HG03439 (cell line): ENCODE measurements around the gene PTPRF.

Experiments
- ATAC-seq: cut with Tn5 transposase; IDR thresholded peaks from one replicate; pipeline ENCODE4 v1.9.1; 2021; ENCODE audit warnings: mild to moderate bottlenecking, moderate library complexity; ENCODE audit not compliant: unreplicated experiment

Gene PTPRF

DNA sequence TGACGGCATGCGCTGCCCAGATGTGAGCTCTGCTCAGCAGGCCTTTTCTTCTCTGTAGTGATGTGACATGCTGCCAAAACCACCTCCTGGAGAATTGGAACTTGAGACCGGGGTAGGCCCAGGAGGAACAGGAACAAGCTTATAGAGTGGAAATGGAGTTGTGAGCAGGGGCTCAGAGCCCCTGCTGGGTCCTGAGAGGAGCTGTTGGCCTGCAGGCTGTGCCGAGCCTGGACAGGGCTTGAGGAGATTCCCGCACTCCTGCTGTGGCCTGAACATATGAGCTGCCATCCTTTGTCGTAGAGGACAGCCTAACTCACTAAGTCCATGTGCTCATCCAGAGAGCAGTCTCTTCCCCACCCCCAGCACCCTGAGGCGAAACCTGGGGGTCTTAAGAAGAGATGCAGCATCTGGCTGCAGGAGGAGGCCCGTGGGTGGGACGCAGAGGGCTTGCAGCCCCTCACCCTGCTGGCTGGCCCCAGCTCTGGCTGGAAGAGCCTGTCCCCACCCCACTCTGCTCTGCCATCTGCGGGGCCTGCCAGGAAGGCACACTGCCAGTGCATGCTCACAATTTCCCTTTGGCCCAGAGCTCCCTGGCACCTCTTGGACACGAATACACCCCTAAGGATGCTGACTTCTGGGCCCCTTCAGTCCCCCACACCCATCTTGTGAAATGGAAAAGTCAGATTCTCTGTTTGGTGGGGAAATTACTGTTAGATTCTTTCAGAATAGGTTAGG, 42.5 kb downstream of the PTPRF start:
- no peak for ATAC-seq

DNA sequence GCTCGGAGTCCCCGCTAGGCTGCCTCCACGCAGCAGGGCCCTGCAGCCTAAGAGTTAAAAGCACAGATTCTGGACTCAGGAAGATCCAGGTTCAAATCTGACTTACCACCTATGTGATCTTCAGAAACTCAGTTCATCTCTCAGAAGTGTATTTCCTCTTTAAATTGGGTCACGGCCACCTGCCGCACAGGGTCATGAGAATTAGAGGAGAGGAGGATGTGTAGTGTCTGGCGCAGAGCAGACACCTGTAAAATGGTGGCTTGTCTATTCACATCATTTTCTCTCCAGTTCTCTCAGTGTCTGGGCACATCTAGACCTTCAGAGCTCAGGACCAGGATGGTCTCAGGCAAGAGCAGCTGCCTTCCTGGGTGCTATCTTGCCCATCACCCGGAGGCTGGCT, 45.8 kb downstream of the PTPRF start:
- no peak for ATAC-seq

DNA sequence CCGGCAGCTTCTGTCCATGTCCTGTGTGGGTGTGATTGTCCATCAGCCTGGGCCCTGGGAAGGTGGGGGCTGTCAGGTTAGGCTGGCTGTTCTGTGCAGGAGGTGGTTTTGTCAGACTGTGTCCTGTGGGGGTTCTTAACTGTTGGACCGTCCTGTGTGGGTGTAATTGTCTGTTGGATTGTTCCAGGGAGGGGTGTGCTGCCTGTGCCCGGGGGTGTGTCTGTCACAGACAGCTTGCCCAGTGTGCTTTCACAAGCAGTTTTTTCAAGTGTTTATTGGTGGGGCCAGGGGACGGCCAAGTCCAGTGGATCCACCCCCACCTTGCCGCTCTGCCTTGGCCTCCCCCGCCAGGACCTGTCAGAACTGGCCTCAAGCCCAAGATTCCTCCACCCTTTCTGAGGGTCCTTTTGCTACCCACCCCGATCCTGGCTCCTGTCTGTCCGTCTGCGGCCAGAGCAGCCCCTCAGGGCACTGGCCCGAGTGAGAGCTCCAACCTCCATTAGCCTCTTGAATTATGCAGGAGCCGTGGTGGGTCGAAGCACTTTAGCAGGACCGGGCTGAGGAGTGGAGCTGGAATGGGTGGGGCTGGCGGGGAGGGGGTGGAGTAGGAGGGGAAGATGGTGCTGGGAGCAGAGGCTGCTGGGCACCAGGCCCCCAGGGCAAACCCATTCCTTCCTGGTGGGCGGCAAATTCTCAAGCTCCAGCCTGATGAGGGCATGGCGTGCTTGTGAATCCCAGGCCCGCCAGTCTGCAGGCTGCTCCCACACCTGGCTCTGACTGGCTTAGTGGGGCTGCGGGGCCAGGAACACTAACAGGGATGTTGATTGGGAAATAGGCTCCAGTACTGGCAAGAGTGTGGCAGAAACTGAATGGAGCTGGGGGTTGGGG, 47.2 kb downstream of the PTPRF start:
- ATAC-seq, result no peak

DNA sequence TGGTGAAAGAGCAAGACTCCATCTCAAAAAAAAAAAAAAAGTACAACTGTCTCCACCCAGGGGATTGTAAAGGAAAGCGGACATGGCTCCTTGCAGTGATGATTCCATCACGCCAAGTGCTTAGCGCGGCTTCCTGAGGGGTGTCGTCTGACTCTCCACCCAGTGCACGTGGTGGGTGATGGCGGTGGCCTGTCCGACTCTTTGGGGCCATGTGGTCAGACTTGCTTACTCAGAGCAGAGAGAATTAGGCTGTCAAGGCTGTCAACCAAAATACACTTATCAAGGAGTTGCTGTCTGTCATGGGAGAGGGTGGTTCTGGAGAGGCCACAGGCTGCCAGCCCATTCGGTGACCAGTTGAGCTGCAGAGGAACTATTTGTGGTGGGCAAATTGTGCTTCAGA, 49.4 kb downstream of the PTPRF start:
- no peak for ATAC-seq

DNA sequence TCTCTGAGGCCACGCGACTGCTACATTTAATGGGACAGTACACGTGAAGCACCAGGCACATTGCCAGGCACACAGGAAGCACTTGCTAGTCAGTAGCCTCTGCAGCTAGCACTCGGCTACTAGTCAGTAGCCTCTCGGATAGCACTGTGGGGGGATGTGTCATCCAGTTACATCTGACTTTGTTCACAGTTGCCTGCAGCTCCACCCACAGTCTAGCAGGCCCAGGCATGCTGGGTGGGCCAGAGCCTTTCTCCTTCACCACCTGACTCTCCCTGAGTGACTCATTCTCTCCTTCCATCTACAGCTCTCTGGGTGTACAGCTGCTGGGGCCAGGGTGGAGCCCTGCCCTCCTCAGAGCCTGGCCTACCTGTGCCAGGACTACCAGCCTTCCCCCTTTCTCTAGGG, 51.5 kb downstream of the PTPRF start:
- ATAC-seq, result peak; percentile 88

DNA sequence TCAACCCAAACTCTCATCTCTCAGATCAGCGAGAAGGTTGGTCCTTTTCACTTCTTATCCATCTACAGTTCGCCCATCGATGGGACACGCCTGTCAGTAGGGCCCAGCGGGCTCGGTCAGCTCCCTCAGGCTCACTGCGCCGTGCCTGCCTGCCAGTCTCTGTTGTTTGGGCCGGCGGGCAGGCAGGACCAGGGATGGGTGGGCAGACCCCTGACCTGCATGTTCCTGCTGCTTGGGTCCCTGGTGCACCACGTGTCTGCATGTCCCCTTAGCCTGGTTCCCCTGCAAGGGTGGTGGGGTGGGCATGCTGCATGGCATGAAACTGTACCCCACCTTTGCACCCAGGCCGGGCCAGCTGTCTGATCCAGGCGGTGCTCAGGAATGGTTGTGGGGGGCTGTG, 52.4 kb downstream of the PTPRF start:
- no peak for ATAC-seq

DNA sequence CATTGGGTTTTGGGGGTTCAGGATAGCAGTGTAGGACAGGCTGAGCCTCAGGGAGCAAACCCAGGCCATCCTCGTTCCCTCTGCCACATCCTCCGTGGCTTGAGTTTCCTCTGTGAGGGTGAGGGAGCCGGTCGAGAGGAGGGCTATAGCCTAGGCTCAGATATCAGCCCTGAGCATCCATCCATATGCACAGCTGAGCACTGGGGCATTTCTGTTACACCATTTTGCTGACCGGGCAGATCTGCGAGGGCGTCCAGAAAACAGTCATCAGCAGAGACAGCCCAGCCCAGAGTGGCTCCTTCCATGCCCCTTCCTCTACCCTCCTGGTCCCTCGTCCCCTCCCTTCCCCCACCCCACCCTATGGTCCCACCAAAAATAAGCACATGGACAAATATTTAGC, 53.5 kb downstream of the PTPRF start:
- no peak for ATAC-seq

DNA sequence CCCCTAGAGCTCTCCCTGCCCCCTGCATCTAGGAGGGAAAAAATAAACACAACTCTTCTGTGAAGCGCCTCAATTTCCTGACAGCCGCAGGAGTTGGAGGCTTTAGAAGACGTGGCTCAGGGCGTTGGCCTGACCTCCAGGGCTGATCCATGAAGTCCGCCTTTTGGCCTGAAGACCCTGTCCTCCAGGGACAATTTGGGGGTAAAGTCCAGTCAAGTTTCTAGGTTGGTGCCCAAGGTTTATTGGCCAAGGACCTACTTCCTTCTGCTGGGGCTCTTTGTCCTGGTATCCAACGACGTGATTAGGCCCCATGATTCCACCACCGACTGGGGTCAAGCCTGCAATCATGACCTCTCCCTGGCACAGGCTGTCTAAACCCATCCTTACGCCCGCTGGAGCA, 54.9 kb downstream of the PTPRF start:
- no peak for ATAC-seq

DNA sequence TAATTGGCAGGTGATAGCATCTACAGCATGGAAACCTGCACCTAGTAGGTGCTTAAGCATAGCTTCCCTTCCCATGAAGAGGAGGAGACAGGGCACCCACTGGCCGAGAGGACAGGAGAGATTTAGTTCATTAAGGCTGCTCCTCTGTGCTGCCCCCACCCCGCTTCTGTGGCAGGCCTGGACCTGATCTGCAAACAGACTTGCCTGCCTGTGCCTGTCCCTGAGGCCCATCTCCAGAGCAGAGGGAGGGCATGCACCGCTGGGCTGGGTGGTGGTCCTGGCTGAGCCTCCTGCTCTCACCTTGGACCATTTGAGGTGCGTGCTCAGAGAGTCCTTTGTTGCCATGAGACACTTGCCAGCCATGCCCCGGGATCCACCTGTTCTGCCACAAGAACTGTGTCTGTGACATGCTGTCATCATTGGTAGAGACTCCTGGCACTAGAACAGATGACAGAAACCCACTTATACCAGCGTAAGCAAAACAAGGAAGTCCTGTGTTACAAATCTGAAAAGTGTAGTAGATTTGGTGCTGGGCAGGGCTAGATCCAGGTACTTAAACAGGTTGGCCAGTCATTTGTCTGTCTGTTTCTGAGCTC, 55.6 kb downstream of the PTPRF start:
- no peak for ATAC-seq

DNA sequence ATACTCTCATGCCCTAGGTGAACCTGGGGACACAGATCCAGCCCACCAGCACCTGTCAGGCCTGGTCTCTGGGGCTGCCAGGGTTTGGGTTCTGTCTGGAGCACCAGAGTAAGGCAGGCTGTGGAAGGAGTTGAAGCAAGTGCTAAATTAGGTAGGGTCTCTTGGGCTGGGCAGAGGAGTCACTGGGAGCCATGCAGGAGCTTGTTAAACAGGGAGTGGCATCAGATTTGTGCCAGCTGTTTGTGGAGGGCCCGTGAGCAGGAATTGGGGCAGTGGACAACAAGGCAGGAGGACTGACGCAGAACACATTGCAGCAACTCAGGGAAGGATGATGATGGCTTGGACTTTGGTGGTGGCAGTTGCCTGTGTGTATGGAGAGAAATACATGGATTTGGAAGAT, 56.3 kb downstream of the PTPRF start:
- no peak for ATAC-seq

DNA sequence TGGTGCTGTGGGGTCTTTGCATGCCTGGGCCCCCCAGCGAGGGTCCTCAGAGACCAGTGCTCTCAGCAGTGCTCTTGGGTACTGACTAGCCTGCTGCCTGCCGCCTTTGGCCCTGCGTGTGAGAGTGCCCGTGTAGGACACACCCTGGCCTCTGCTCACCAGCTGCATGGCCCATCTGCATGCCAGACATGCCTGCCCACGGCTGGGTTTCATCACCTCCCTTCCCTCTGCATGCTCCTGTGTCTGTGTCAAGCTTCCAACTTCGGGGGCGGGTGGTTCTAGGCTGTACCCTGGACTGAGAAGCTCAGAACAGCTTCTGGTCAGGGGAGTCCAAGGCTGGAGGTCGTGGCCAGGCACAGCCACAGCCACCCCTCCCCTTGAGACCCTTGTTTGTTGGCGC, 56.9 kb downstream of the PTPRF start:
- no peak for ATAC-seq

DNA sequence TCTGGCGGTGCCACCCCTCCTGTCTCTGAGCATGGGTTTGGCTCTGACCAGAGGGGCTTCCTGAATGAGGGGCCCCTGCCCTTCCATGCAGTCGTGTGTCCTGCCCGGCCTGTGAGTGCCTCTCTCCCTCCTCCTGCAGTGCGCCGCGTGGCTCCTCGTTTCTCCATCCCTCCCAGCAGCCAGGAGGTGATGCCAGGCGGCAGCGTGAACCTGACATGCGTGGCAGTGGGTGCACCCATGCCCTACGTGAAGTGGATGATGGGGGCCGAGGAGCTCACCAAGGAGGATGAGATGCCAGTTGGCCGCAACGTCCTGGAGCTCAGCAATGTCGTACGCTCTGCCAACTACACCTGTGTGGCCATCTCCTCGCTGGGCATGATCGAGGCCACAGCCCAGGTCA, 57.9 kb downstream of the PTPRF start:
- ATAC-seq, result no peak

DNA sequence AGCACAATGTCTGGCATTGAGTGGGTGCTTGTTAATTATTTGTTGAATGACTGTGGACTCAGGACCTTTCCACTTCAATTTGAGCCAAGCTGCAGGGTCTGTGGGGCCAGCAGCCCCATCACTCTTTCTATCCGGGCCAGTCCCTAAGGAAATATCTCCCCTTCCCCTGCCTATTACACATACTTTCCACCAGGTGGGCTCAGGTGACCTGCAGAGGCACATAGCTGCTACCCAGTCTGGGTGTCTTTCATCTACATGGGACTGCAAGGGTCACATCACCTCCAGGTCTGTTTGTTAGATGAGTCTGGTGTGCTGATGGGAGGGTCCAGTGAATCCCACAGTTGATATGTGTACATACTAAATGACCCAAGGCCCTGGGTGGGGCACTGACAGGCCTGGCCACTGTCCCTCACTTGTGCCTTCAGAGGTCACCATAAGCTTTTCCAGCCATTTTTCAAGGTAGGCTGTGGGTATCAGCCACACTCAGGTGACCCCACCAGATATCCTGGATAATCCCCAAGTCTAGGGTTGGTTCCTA, 59.8 kb downstream of the PTPRF start:
- no peak for ATAC-seq

DNA sequence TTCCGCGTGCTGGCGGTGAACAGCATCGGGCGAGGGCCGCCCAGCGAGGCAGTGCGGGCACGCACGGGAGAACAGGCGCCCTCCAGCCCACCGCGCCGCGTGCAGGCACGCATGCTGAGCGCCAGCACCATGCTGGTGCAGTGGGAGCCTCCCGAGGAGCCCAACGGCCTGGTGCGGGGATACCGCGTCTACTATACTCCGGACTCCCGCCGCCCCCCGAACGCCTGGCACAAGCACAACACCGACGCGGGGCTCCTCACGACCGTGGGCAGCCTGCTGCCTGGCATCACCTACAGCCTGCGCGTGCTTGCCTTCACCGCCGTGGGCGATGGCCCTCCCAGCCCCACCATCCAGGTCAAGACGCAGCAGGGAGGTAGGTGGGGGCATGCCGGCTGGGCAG, 60.5 kb downstream of the PTPRF start:
- ATAC-seq, result no peak

DNA sequence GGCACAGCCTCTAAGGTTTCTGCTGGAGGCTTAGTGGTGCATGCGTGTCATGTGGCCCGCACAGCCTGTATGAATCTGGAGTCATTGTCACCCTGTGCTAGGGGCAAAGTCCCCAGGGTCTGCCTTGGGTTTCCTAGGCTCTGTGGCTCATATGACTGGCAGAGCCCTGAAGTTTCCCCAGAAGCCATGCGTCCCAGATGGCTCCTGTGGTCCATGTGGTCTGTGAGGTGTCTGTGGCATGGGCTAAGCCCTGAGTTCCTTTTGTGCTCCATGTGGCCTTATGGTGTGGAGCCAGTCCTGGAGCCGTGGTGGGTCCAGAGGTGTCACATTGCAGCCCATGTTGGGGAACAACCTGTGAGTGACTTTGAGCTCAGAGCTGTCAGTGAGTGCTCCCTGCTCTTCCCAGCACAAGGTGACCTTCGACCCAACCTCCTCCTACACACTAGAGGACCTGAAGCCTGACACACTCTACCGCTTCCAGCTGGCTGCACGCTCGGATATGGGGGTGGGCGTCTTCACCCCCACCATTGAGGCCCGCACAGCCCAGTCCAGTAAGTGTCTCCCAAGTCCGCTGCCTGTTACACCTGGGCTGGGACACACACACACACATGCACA, 61.5 kb downstream of the PTPRF start:
- no peak for ATAC-seq

DNA sequence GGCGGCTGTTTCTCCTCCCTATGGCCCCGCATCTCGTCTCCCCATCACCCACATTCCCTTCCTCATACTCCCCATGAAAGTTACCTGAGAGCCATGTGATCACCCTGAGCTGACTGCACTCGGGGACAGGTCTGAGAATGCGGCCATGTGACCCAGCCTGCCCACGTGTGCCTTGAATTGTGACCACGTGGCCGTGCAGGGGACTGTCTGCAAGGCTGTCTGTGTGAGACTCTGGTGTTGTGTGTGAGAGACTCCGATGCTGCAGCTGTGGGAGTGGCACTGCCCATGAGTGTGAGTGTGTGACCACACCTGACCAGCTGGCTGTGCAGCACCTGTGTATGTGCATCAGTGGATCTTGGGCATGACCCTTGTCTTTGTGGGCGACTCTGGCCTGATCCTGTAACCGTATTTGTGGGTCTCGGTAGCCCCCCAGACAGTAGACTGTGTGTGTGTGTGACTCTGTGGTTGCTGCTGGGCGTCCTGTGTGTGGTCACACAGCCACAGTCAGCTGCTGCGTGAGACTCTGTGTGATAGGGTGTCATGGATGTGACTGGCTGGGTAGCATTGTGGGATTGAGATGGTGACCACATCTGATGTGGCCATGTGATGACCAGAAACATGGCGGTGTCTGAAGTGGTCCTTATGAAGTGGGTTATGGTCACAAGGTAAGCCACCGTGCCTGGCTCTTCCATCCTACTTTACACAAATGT, 62.4 kb downstream of the PTPRF start:
- ATAC-seq, result no peak

DNA sequence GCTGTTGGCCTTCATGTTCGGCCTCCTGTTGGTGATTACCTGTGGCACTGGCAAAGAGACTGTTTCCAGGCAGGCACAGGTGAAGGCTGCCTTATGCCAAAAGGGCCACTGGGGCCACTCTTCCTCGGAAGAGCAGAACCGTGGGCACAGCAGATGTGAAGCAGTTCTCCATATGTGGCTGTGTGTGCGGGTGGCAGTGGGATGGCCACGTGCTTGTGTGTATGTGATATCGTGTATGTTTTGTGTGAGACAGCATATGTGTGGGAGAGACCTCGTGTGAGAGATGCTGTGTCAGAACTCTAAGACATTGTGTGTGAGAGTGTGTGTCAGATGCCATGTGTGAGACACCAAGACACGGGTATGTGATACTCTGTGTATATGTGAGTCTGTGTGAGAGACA, 65.9 kb downstream of the PTPRF start:
- no peak for ATAC-seq

DNA sequence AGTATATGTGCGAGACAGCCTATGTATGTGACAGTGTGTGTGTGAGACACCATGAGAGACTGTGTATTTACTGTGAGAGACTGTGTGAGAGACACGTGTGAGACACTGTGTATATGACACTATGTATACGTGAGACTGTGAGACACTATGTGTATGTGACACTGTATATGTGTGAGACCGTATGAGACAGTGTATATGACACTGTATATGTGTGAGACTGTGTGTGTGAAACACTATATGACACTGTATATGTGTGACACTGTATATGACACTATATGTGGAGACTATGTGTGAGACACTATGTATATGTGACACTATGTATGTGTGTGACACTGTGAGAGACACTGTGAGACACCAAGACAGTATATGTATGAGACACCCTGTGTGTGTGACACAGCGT, 66.3 kb downstream of the PTPRF start:
- ATAC-seq, result no peak

DNA sequence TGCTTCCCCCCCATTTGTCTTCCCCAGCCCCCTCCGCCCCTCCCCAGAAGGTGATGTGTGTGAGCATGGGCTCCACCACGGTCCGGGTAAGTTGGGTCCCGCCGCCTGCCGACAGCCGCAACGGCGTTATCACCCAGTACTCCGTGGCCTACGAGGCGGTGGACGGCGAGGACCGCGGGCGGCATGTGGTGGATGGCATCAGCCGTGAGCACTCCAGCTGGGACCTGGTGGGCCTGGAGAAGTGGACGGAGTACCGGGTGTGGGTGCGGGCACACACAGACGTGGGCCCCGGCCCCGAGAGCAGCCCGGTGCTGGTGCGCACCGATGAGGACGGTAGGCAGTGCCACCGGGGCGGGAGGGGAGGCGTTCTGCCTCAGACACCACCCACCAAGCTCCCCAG, 67.0 kb downstream of the PTPRF start:
- no peak for ATAC-seq

DNA sequence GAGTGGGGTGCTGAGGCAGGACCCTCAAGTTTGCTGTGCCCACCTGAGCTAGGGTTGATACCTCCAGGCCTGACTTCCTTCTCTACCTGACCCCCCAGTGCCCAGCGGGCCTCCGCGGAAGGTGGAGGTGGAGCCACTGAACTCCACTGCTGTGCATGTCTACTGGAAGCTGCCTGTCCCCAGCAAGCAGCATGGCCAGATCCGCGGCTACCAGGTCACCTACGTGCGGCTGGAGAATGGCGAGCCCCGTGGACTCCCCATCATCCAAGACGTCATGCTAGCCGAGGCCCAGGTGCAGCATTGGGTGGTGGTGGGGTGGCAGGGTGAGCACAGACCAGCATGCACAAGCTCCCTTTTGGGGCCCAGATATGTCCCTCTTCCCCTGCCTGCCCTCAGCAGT, 67.9 kb downstream of the PTPRF start:
- no peak for ATAC-seq
